Retinal pigment epithelial cell (primary cell): Measurements from ENCODE around the gene RPS19.

Experiments
- DNase-seq: peaks from one replicate; pipeline ENCODE4 v3.0.0-alpha.2; 2010; ENCODE audit warnings: low read depth
- H3K4me3 ChIP-seq: 2 replicates; pipeline ENCODE4 v1.5.1; 2011; ENCODE audit warnings: mild to moderate bottlenecking, low read length, control low read depth, moderate library complexity
- TF ChIP-seq, protein P1 (sequence below): conservative IDR thresholded peaks from 2 replicates; pipeline ENCODE4 v1.5.1; 2011; ENCODE audit warnings: low read depth, low read length, control low read depth, inconsistent platforms

The RPS19 gene

DNA sequence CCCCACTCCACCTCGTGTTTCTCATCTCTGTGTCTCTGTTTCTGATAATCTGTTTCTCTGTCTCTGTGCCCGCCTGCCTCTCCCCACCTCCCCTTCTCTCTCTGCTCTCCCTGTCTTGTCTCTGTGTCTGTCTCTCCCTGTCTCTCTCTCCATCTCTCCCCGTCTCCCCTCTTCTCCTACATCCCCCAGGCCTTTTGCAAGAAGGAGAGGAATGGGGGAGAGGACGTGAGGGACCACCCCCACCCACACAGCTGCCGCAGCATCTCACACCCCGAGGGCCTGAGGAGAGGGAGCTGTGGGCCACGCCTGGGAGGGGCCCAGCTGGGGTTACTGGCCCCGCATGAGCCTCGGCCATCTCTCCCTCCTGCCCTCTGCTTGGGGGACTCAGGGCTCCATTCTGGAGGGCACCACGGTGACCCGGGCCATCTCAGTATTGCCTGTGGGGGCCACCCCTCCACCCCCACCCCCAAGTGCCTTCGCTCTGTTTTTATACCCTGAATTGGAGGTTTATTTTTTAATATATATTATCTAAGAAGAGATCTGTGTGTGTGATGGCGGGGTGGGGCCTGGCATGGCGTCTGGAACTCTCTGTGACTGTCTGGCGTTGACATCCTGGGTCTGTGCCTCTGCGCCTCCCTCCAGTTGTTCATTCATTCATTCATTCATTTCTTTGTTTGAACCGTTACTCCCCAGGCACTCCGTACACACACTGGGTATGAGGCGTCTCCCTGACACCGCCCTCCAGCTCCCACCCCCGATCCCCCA, 47.0 kb downstream of the RPS19 start:
- TF ChIP-seq, protein P1, sequence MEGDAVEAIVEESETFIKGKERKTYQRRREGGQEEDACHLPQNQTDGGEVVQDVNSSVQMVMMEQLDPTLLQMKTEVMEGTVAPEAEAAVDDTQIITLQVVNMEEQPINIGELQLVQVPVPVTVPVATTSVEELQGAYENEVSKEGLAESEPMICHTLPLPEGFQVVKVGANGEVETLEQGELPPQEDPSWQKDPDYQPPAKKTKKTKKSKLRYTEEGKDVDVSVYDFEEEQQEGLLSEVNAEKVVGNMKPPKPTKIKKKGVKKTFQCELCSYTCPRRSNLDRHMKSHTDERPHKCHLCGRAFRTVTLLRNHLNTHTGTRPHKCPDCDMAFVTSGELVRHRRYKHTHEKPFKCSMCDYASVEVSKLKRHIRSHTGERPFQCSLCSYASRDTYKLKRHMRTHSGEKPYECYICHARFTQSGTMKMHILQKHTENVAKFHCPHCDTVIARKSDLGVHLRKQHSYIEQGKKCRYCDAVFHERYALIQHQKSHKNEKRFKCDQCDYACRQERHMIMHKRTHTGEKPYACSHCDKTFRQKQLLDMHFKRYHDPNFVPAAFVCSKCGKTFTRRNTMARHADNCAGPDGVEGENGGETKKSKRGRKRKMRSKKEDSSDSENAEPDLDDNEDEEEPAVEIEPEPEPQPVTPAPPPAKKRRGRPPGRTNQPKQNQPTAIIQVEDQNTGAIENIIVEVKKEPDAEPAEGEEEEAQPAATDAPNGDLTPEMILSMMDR = no peak
- no peak overlapping the region for H3K4me3 ChIP-seq
- no peak for DNase-seq

DNA sequence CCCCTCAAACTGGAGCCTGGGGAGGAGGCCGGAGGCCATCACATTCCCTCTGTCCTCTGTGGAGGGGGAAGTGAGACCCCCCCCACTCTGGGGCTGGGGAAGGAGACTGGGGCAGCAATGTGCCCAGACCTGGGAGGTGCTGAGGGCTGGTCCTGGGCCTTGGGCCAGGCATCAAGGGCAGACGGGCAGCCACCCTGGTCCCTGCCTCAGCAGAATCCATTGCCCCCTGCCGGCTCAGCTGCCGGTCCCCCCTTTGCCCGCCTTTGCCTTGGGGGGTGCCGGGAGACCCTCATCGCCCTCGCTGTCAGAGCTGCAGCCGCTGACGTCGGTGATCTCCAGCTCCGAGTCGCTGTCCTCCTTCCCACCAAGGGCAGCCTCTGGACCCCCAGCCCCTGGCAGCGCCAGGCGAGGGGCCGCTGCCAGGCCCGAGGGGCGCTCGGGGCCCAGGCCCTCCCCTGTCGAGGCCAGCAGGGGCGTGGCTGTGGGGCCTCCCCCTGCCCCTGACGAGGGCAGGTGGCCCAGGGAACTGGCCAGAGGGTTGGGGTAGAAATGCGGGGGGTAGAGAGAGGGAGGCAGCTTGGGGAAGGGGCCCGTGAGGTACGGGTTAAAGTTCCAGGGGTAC, 48.0 kb downstream of the RPS19 start:
- TF ChIP-seq, protein P1 = no peak
- DNase-seq = no peak
- no peak overlapping the region for H3K4me3 ChIP-seq

DNA sequence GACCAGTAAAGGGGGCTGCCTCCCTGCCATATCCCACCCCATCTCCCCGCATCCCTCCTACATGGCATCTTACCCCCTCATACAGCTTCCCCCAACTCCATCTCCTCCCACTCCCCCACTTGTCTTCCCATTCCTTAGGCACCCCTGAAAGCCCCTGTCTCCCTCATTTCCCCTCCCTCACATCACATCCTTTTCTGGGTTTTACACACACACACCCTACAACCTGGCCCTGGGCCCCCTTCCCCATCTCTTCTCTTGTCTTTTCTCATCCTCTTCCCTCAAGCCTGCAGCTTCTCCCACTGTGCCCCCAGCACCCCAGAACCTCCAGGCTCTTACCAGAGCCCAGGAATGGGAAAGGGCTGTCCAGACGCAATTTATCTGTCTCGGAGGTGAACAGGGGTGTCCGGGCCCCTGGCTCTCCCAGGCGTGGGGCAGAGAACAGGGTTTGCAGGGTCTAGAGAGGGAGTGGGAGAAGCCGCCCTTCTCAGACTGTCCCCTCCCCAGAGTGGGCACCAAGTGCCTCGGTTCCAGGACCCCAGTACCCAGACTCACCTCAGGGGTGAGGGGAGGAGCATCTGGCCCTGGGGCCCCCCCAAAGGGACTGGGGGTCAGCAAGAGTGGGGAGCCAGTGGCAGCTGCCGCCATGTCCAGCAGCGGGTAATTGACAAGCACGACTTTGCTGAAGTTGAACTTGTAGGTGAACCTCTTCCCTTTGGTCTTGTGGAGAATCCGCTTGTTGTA, 48.8 kb downstream of the RPS19 start:
- no peak overlapping the region for H3K4me3 ChIP-seq
- no peak for DNase-seq
- TF ChIP-seq, protein P1 = no peak

DNA sequence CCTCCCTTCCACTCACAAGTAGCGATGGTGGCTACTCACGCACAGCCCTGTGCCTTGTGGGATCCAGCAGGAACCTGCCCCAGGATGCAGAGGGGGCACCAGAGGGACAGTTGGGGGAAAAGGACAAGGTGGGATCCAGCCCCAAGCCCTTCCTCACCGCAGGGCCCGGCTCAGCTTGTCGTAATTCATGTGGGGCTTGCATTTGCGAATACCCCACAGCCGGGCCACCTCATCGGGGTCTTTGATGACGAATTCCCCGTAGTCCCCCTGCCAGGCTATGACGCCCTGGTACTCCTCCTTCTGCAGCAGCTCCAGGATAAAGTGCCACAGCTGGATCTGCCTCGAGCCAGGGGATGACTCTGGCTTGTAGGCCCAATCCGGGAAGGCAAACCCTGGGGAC, 49.7 kb downstream of the RPS19 start:
- no peak overlapping the region for H3K4me3 ChIP-seq
- DNase-seq = no peak
- TF ChIP-seq, protein P1 = no peak

DNA sequence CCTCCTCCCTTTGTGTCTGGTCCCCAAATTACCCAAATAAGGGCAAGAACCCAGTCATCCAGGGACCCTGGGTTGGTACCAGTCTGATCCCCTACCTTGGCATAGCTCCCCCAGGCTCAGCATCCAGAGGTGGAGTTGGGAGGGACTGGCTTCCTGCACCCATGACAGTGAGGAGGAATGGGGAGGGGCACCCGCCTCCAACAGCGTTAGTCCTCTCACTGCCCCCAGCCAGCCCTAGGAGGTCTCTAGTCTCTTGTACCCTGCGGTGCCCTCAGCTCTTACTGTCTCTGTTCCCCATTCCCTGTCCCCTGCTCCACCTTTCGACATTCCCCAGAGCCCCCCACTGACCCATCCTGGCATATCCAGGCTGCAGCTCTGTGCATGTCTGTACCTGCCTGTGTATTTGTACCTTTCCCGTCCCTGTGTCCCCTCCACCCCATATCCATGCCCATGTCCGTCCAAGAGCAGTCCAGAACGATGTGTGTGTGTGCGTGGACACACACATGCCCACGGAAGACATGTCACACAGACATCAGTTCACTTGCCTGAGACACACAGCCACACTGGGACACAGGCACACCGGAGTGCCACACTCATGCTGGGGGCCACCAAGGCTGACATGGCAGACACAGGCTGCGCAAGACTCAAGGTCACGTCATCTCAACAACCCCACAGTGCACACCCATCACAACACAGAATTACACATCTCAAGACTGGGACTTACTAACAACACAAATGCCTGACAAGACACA, 50.4 kb downstream of the RPS19 start:
- TF ChIP-seq, protein P1 = no peak
- no peak for DNase-seq
- no peak overlapping the region for H3K4me3 ChIP-seq

DNA sequence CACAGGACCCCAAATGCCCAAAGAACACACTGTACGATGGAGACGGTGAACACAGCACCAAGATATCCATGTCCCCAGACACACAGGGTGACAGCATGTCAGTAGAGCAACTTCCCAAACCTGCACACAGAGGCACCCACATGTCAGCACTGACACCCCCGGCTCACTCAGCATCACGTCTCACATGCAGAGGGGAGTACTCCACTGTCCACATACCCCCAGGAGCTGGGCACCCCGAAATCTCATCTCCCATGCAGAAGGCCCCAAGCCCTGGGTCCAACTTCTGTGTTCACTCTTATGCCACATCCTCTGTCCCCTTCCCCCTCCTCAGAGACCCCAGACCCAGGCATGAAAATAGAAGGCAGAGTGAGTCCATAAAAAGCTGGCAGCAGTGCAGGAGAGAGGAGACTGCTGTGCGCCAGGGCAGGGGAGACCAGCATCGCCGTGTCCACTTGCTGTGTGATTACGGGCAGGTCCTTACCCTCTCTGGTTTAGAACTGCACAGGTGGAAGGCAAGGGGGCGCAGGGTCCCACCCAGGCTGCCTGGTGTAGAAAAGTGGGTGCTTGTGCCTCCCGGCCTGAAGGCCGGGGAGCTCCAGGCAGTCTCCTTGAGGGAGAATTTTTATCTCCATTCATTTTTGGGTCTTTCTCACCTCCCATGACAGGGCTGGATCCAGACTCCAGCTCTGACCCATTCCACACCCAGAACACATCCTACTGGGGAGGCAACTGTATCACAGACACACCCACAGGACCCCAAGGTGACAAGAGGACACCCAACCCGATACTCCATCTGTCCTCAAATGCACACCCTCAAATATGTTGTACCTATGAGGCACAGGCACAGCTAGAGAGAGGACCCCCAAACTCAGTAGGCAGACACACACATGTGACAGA, 51.2 kb downstream of the RPS19 start:
- no peak overlapping the region for H3K4me3 ChIP-seq
- TF ChIP-seq, protein P1 = no peak
- DNase-seq = no peak
